Measurements from ENCODE around the gene FGF19. TPM values are rescaled to one million over a fixed set of nuclear protein-coding genes. Genes with fewer than 3 reads are reported as not detected.

The FGF19 gene
- total RNA-seq, 2 donors from 2014 or later: not detected

GRCh38 chr11:69746752-69747742 lies 43.2 kb upstream of the FGF19 start:
- TF ChIP-seq, protein P1, sequence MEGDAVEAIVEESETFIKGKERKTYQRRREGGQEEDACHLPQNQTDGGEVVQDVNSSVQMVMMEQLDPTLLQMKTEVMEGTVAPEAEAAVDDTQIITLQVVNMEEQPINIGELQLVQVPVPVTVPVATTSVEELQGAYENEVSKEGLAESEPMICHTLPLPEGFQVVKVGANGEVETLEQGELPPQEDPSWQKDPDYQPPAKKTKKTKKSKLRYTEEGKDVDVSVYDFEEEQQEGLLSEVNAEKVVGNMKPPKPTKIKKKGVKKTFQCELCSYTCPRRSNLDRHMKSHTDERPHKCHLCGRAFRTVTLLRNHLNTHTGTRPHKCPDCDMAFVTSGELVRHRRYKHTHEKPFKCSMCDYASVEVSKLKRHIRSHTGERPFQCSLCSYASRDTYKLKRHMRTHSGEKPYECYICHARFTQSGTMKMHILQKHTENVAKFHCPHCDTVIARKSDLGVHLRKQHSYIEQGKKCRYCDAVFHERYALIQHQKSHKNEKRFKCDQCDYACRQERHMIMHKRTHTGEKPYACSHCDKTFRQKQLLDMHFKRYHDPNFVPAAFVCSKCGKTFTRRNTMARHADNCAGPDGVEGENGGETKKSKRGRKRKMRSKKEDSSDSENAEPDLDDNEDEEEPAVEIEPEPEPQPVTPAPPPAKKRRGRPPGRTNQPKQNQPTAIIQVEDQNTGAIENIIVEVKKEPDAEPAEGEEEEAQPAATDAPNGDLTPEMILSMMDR (IDR thresholded peaks at IDR 0.05): no peak
- DNase-seq (ENCODE audit: low spot score): no peak
- Histone ChIP-seq H3K27ac (no peak overlapping the region), H3K9me3 (no peaks in the 10 kb centered on the region), H3K36me3 (no peaks in the 10 kb centered on the region), H3K27me3 (no peaks in the 10 kb centered on the region), H3K4me1 (no peaks in the 10 kb centered on the region), H3K4me3 (no peak overlapping the region)

- Histone ChIP-seq H3K27me3 (no peaks in the 10 kb centered on the region), H3K4me1 (no peaks in the 10 kb centered on the region), H3K9me3 (no peaks in the 10 kb centered on the region), H3K4me3 (no peak overlapping the region), H3K36me3 (no peaks in the 10 kb centered on the region), H3K27ac (no peak overlapping the region)
- TF ChIP-seq, protein P1 (IDR thresholded peaks at IDR 0.05): no peak
- DNase-seq (ENCODE audit: low spot score): no peak
Observed at GRCh38 chr11:69746140-69746539, 42.3 kb upstream of the FGF19 start.

- TF ChIP-seq, protein P1 (IDR thresholded peaks at IDR 0.05): no peak
- no peak for DNase-seq (ENCODE audit: low spot score)
- Histone ChIP-seq H3K27ac (no peak overlapping the region), H3K4me1 (no peaks in the 10 kb centered on the region), H3K27me3 (no peaks in the 10 kb centered on the region), H3K4me3 (no peak overlapping the region), H3K36me3 (no peaks in the 10 kb centered on the region), H3K9me3 (no peaks in the 10 kb centered on the region)
Observed at GRCh38 chr11:69745201-69745600, 41.4 kb upstream of the FGF19 start.

DNA sequence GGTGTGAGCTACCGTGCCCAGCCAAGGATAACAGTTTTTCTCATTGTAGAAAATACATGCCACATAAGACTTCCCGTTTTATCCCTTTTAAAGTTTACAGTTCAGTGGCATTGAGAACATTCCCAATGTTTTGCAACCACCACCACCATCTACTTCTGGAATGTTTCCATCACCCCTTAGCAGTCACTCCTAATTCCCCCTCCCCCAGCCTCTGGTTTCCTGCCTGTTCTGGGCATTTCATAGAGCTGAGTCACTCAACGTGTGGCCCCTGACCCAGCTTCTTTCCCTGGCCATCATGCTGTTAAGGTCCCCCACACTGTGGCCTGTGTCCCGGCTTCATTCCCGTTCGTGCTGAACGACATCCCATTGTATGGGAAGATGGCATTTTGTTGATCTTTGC lies 40.6 kb upstream of the FGF19 start:
- no peak overlapping the region for H3K27ac ChIP-seq
- no peaks in the 10 kb centered on the region for H3K27me3 ChIP-seq
- H3K4me1 ChIP-seq: no peaks in the 10 kb centered on the region
- no peaks in the 10 kb centered on the region for H3K36me3 ChIP-seq
- no peak for DNase-seq (ENCODE audit: low spot score)
- no peak overlapping the region for H3K4me3 ChIP-seq
- TF ChIP-seq, protein P1 (IDR thresholded peaks at IDR 0.05): no peak
- H3K9me3 ChIP-seq: peaks cover 0 to 2% of the 10 kb centered on the region in 2 donors

- Histone ChIP-seq H3K9me3 (peaks cover 0 to 30% of the 10 kb centered on the region in 2 donors), H3K27ac (no peak overlapping the region), H3K4me1 (no peaks in the 10 kb centered on the region), H3K36me3 (no peaks in the 10 kb centered on the region), H3K27me3 (no peaks in the 10 kb centered on the region), H3K4me3 (no peak overlapping the region)
- TF ChIP-seq, protein P1 (IDR thresholded peaks at IDR 0.05): no peak
- DNase-seq (ENCODE audit: low spot score): no peak
Observed at GRCh38 chr11:69734841-69735240, 31.0 kb upstream of the FGF19 start.
